Brain pericyte (primary cell): ENCODE data around the gene CLIC1.
A peak's percentile ranks its signal among the peaks of the same experiment; 100 is the strongest.

Experiments
- DNase-seq: peaks from one replicate; pipeline ENCODE4 v3.0.0-alpha.2; 2012; ENCODE audit warnings: low read depth, low spot score

Gene CLIC1

GRCh38 chr6:31737991-31738979 is 2.0 kb upstream of the CLIC1 start:
- no peak for DNase-seq

GRCh38 chr6:31737315-31737990 is 1.1 kb upstream of the CLIC1 start:
- DNase-seq, result no peak

GRCh38 chr6:31736768-31737314 is 511 bp upstream of the CLIC1 start:
- DNase-seq, result no peak

- no peak for DNase-seq
Measured at GRCh38 chr6:31734821-31735406, 1.4 kb downstream of the CLIC1 start.

- DNase-seq, result no peak
Measured at GRCh38 chr6:31734247-31734820, 2.0 kb downstream of the CLIC1 start.

GRCh38 chr6:31733734-31734133 is 2.6 kb downstream of the CLIC1 start:
- DNase-seq, result no peak

- no peak for DNase-seq
Measured at GRCh38 chr6:31732029-31732428, 4.3 kb downstream of the CLIC1 start.

GRCh38 chr6:31730631-31731086 is 5.7 kb downstream of the CLIC1 start:
- no peak for DNase-seq

- DNase-seq, result peak; percentile 66
Measured at GRCh38 chr6:31729979-31730630, 6.2 kb downstream of the CLIC1 start.

GRCh38 chr6:31729515-31729978 is 6.8 kb downstream of the CLIC1 start:
- peak; percentile 65 for DNase-seq

- no peak for DNase-seq
Measured at GRCh38 chr6:31728767-31729514, 7.4 kb downstream of the CLIC1 start, which contains the start of gene DDAH2. Gene DDAH2 (minus strand): TSS chr6:31729299. CDS start chr6:31729161, 138 bp downstream.

GRCh38 chr6:31727717-31728671 is 8.3 kb downstream of the CLIC1 start:
- no peak for DNase-seq

- DNase-seq, result no peak
Measured at GRCh38 chr6:31727034-31727716, 9.2 kb downstream of the CLIC1 start.

- DNase-seq, result no peak
Measured at GRCh38 chr6:31725502-31726350, 10.6 kb downstream of the CLIC1 start.

GRCh38 chr6:31723980-31724691 is 12.2 kb downstream of the CLIC1 start:
- DNase-seq, result no peak

GRCh38 chr6:31723245-31723979 is 12.9 kb downstream of the CLIC1 start, which contains the start of gene MPIG6B:
Gene MPIG6B (plus strand): TSS chr6:31723373. CDS start chr6:31723384, 11 bp downstream.
- DNase-seq, result no peak
